K562 (cell line): Measurements from ENCODE around the gene MARCHF9. TPM values are rescaled to one million over a fixed set of nuclear protein-coding genes. Genes with fewer than 3 reads are reported as not detected.

Source experiments
- ATF7 ChIP-seq: fragments of 450-650 bp; IDR thresholded peaks from 2 replicates; pipeline ENCODE4 v1.7.1; 2014; ENCODE audit warnings: mild to moderate bottlenecking, moderate library complexity
- BHLHE40 ChIP-seq: IDR thresholded peaks from 2 replicates; pipeline ENCODE4 v1.6.1; 2011; ENCODE audit warnings: low read length, improper control_type of control experiment
- BRD4 ChIP-seq: fragments of 200-600 bp; sonication (generic); IDR thresholded peaks from 2 replicates; pipeline ENCODE4 v1.6.1; 2017; ENCODE audit warnings: inconsistent platforms
- CEBPB ChIP-seq: fragments of 450-650 bp; IDR thresholded peaks from 2 replicates; pipeline ENCODE4 v1.6.1; 2016; ENCODE audit warnings: missing genetic modification characterization, missing compliant biosample characterization
- ESRRB ChIP-seq: fragments of 250-450 bp; sonication (Bioruptor Pico); IDR thresholded peaks from 2 replicates; pipeline ENCODE4 v1.5.0; 2020; ENCODE audit warnings: mild to moderate bottlenecking, moderate library complexity, borderline replicate concordance
- ETS2 ChIP-seq: IDR thresholded peaks from 2 replicates; pipeline ENCODE4 v1.6.1; 2016; ENCODE audit warnings: borderline replicate concordance, missing genetic modification characterization, mild to moderate bottlenecking, moderate library complexity, missing compliant biosample characterization; ENCODE audit not compliant: poor library complexity, severe bottlenecking
- EZH2 ChIP-seq: IDR thresholded peaks from 2 replicates; pipeline ENCODE4 v1.6.1; 2012; ENCODE audit warnings: low read depth, mild to moderate bottlenecking, inconsistent platforms, low read length, borderline replicate concordance
- MED1 ChIP-seq: sonication (generic); formaldehyde crosslinking; IDR thresholded peaks from 2 replicates; pipeline ENCODE4 v1.8.1; 2023; ENCODE audit warnings: missing genetic modification reagents, borderline replicate concordance
- STAG1 ChIP-seq: sonication (generic); formaldehyde crosslinking; IDR thresholded peaks from 2 replicates; pipeline ENCODE4 v1.5.0; 2020; ENCODE audit warnings: missing genetic modification reagents, borderline replicate concordance
- STAT5A ChIP-seq: IDR thresholded peaks from 2 replicates; pipeline ENCODE4 v1.6.1; 2012; ENCODE audit warnings: low read length, inconsistent platforms, borderline replicate concordance
- TCF3 ChIP-seq: sonication (generic); formaldehyde crosslinking; IDR thresholded peaks from 2 replicates; pipeline ENCODE4 v1.4.0; 2020; ENCODE audit warnings: mild to moderate bottlenecking, missing genetic modification reagents
- TGIF2 ChIP-seq: sonication (generic); formaldehyde crosslinking; IDR thresholded peaks from 2 replicates; pipeline ENCODE4 v1.8.1; 2022; ENCODE audit warnings: mild to moderate bottlenecking, missing genetic modification reagents, moderate library complexity
- ZFP36 ChIP-seq: fragments of 150-350 bp; IDR thresholded peaks from 2 replicates; pipeline ENCODE4 v1.6.1; 2018; ENCODE audit warnings: low read length, low read depth; ENCODE audit not compliant: partially characterized antibody
- ZKSCAN8 ChIP-seq: fragments of 200-800 bp; sonication (Bioruptor generic); IDR thresholded peaks from 2 replicates; pipeline ENCODE4 v1.6.1; 2016; ENCODE audit warnings: missing genetic modification characterization, missing compliant biosample characterization
- ZNF143 ChIP-seq: sonication (generic); formaldehyde crosslinking; IDR thresholded peaks from 2 replicates; pipeline ENCODE4 v1.9.0; 2022; ENCODE audit warnings: mild to moderate bottlenecking, missing genetic modification reagents
- ZNF3 ChIP-seq: fragments of 250-450 bp; sonication (Bioruptor Pico); IDR thresholded peaks from 2 replicates; pipeline ENCODE4 v1.5.0; 2021; ENCODE audit warnings: mild to moderate bottlenecking, moderate library complexity
- polyA plus RNA-seq, 8 experiments: library from polyadenylated mRNA; depleted of rRNA in 4 of 8; stranded (reverse) in 5 of 8; unstranded in 3 of 8; fragments of >200 nt; fragmentation: Nextera tagmentation in 2 of 8; fragmentation: Illumina TruSeq in 1 of 8; extraction: Ambion mirVana in 2 of 8; extraction: Trizol in 1 of 8; gene quantifications; 2 replicates each; pipeline versions ENCODE4 v1.2.1 to v1.2.3, GENCODE V29; 2011 to 2014; ENCODE audit warnings: inconsistent platforms in 1 of 8, missing spikeins in 1 of 8
- total RNA-seq, 7 experiments: library from RNA; depleted of rRNA in 6 of 7; stranded (reverse); fragments of >200 nt in 6 of 7; fragmentation: Illumina TruSeq in 2 of 7; extraction: Trizol in 2 of 7; gene quantifications; 2 replicates each; pipeline versions ENCODE4 v1.2.1 to v1.2.3, GENCODE V29; 2011 to 2021; ENCODE audit warnings: low replicate concordance in 1 of 7
- TF ChIP-seq, protein P1 (sequence below), 2 experiments: IDR thresholded peaks in 1 of 2; conservative IDR thresholded peaks in 1 of 2; 2 replicates each; pipeline ENCODE4 v1.6.1; 2016; ENCODE audit warnings: low read depth in 2 of 2, mild to moderate bottlenecking in 1 of 2, missing compliant biosample characterization in 1 of 2, missing genetic modification characterization in 1 of 2, moderate library complexity in 1 of 2
- TF ChIP-seq, protein P2 (sequence below): fragments of 450-650 bp; formaldehyde crosslinking; IDR thresholded peaks from 2 replicates; pipeline ENCODE4 v1.4.0; 2022; ENCODE audit warnings: missing genetic modification characterization
- TF ChIP-seq, protein P3 (sequence below), 2 experiments: IDR thresholded peaks; 2 replicates each; pipeline ENCODE4 v1.6.1; 2011; ENCODE audit warnings: borderline replicate concordance in 1 of 2, control low read depth in 1 of 2, low read depth in 1 of 2, low read length in 1 of 2, mild to moderate bottlenecking in 1 of 2, mixed read lengths in 1 of 2, moderate library complexity in 1 of 2; ENCODE audit not compliant: insufficient read depth in 1 of 2, insufficient read length in 1 of 2, poor library complexity in 1 of 2, severe bottlenecking in 1 of 2; ENCODE audit errors: extremely low read depth in 1 of 2
- TF ChIP-seq, protein P4 (sequence below): fragments of 250-450 bp; sonication (Bioruptor Pico); IDR thresholded peaks from 2 replicates; pipeline ENCODE4 v1.5.0; 2021

Gene MARCHF9
- total and polyA plus RNA-seq, 9 of the 15 experiments (the other 6 are each of a cell fraction or from before 2014, with no cell fraction given): 0.80 to 12.4 (median 6.2) TPM

- TF ChIP-seq, protein P1, sequence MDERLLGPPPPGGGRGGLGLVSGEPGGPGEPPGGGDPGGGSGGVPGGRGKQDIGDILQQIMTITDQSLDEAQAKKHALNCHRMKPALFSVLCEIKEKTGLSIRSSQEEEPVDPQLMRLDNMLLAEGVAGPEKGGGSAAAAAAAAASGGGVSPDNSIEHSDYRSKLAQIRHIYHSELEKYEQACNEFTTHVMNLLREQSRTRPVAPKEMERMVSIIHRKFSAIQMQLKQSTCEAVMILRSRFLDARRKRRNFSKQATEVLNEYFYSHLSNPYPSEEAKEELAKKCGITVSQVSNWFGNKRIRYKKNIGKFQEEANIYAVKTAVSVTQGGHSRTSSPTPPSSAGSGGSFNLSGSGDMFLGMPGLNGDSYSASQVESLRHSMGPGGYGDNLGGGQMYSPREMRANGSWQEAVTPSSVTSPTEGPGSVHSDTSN (CRISPR knock-in tag; IDR thresholded peaks at IDR 0.05; ENCODE audit: low read depth): no peak
- TF ChIP-seq, protein P1 (tag; conservative IDR thresholded peaks at IDR 0.05; ENCODE audit: low read depth): no peak
- TF ChIP-seq CEBPB (tag): no peak
- TF ChIP-seq ZNF3 (CRISPR knock-in tag): no peak
- TF ChIP-seq MED1 (CRISPR knock-in tag): no peak
- TF ChIP-seq STAT5A: no peak
- no peak for TF ChIP-seq TGIF2
- no peak for TF ChIP-seq ATF7
- no peak for TF ChIP-seq ESRRB (CRISPR knock-in tag)
- TF ChIP-seq BRD4: 0 out of 2 replicates have a peak, but pooled peaks have one; percentile 67
- TF ChIP-seq ETS2 (tag): no peak
- TF ChIP-seq EZH2: no peak
- no peak for TF ChIP-seq ZFP36
- no peak for TF ChIP-seq ZNF143 (CRISPR knock-in tag)
- TF ChIP-seq TCF3 (CRISPR knock-in tag): no peak
- no peak for TF ChIP-seq ZKSCAN8 (CRISPR knock-in tag)
- TF ChIP-seq STAG1 (CRISPR knock-in tag): 0 out of 2 replicates have a peak, but pooled peaks have one; percentile 30
- TF ChIP-seq, protein P2, sequence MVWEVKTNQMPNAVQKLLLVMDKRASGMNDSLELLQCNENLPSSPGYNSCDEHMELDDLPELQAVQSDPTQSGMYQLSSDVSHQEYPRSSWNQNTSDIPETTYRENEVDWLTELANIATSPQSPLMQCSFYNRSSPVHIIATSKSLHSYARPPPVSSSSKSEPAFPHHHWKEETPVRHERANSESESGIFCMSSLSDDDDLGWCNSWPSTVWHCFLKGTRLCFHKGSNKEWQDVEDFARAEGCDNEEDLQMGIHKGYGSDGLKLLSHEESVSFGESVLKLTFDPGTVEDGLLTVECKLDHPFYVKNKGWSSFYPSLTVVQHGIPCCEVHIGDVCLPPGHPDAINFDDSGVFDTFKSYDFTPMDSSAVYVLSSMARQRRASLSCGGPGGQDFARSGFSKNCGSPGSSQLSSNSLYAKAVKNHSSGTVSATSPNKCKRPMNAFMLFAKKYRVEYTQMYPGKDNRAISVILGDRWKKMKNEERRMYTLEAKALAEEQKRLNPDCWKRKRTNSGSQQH (CRISPR knock-in tag): no peak
- TF ChIP-seq, protein P3, sequence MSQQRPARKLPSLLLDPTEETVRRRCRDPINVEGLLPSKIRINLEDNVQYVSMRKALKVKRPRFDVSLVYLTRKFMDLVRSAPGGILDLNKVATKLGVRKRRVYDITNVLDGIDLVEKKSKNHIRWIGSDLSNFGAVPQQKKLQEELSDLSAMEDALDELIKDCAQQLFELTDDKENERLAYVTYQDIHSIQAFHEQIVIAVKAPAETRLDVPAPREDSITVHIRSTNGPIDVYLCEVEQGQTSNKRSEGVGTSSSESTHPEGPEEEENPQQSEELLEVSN (IDR thresholded peaks at IDR 0.05; ENCODE audit: borderline replicate concordance in 1 of 2, extremely low read depth in 1 of 2, insufficient read depth in 1 of 2, insufficient read length in 1 of 2, low read depth in 1 of 2, low read length in 1 of 2, poor library complexity in 1 of 2, severe bottlenecking in 1 of 2): peak in 1 of 2 experiments; percentile 66
- TF ChIP-seq, protein P4, sequence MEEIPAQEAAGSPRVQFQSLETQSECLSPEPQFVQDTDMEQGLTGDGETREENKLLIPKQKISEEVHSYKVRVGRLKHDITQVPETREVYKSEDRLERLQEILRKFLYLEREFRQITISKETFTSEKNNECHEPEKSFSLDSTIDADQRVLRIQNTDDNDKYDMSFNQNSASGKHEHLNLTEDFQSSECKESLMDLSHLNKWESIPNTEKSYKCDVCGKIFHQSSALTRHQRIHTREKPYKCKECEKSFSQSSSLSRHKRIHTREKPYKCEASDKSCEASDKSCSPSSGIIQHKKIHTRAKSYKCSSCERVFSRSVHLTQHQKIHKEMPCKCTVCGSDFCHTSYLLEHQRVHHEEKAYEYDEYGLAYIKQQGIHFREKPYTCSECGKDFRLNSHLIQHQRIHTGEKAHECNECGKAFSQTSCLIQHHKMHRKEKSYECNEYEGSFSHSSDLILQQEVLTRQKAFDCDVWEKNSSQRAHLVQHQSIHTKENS (CRISPR knock-in tag): no peak
- TF ChIP-seq BHLHE40: 0 out of 2 replicates have a peak, but pooled peaks have one; percentile 3
These were observed 17.8 kb downstream of the MARCHF9 start, which contains the start of gene EEF1AKMT3 (continued) for GRCh38 chr12:57772429-57773322.
